Testis (tissue), 2 donors: ENCODE data around the gene ZMIZ1.

Experiments used
- CTCF ChIP-seq, 3 experiments: fragments of 450-650 bp in 2 of 3; fragments of 200-600 bp in 1 of 3; sonication (generic) in 1 of 3; IDR thresholded peaks; one replicate each; pipeline ENCODE4 v1.5.1; 2016 to 2019; ENCODE audit warnings: antibody characterized with exemption in 3 of 3, mild to moderate bottlenecking in 2 of 3, moderate library complexity in 1 of 3
- POLR2A ChIP-seq: fragments of 450-650 bp; IDR thresholded peaks from one replicate; pipeline ENCODE4 v1.6.1; 2017; ENCODE audit warnings: antibody characterized with exemption, mild to moderate bottlenecking, moderate library complexity

- no peak for TF ChIP-seq POLR2A
- TF ChIP-seq CTCF (IDR thresholded peaks at IDR 0.05): no peak
These were observed 5.1 kb downstream of the ZMIZ1 start for GRCh38 chr10:79073784-79074432.
